Loucy (cell line): ENCODE data around the gene GRID2.

Experiments used
- CTCF ChIP-seq: fragments of 200-600 bp; sonication (generic); conservative IDR thresholded peaks from 2 replicates; pipeline ENCODE4 v1.5.1; 2014; ENCODE audit warnings: mild to moderate bottlenecking, antibody characterized with exemption, low read length
- EZH2phosphoT487 ChIP-seq: fragments of 200-600 bp; IDR thresholded peaks from 2 replicates; pipeline ENCODE4 v1.6.1; 2018; ENCODE audit warnings: antibody characterized with exemption, mild to moderate bottlenecking, moderate library complexity, borderline replicate concordance

GRCh38 chr4:93743022-93743421 is 1439.3 kb downstream of the GRID2 start:
- TF ChIP-seq CTCF (no peak), EZH2phosphoT487 (no peak)
